Spinal cord (tissue), 10 donors: ENCODE data around the gene BBS7. TPM values are rescaled to one million over a fixed set of nuclear protein-coding genes. Genes with fewer than 3 reads are reported as not detected.

Experiments used
- DNase-seq, 6 donors: peaks; one replicate each; pipeline versions ENCODE4 v3.0.0 to v3.0.0-alpha.2; 2013 to 2015; ENCODE audit warnings: low spot score in 6 of 6, low read depth in 4 of 6
- H3K27ac ChIP-seq: one replicate; pipeline ENCODE4 v1.5.1; 2013; ENCODE audit warnings: low read depth, low read length, control low read depth
- H3K27me3 ChIP-seq: one replicate; pipeline ENCODE4 v1.6.1; 2013; ENCODE audit warnings: low read length; ENCODE audit not compliant: control insufficient read depth, insufficient read depth
- H3K36me3 ChIP-seq: one replicate; pipeline ENCODE4 v1.6.1; 2013; ENCODE audit warnings: low read length; ENCODE audit not compliant: control insufficient read depth, insufficient read depth
- H3K4me1 ChIP-seq: one replicate; pipeline ENCODE4 v1.6.1; 2013; ENCODE audit warnings: low read length; ENCODE audit not compliant: control insufficient read depth, insufficient read depth
- H3K4me3 ChIP-seq: one replicate; pipeline ENCODE4 v1.5.1; 2013; ENCODE audit warnings: low read depth, low read length, control low read depth
- H3K9me3 ChIP-seq: one replicate; pipeline ENCODE4 v1.6.1; 2013; ENCODE audit warnings: low read length; ENCODE audit not compliant: control insufficient read depth, insufficient read depth
- WGBS: methylation state at CpG from one replicate; pipeline ENCODE4 v1.1.5; 2013; ENCODE audit warnings: missing lambda C conversion rate; ENCODE audit not compliant: insufficient coverage; 5-methylcytosine and 5-hydroxymethylcytosine counted together
- polyA plus RNA-seq, 2 donors: library from polyadenylated mRNA; unstranded; fragments of 120-200 nt; gene quantifications; one replicate each; pipeline ENCODE4 v1.2.1, GENCODE V29; 2013; ENCODE audit not compliant: insufficient read length in 2 of 2
- total RNA-seq, 2 donors: library from RNA; depleted of rRNA in 1 of 2; stranded (reverse); fragments of 120-200 nt in 1 of 2; fragments of >200 nt in 1 of 2; gene quantifications; one replicate each; pipeline versions ENCODE4 v1.2.3 to v1.2.4, GENCODE V29; 2013 to 2014
- donor health status: healthy.

Gene BBS7
- total and polyA plus RNA-seq, 4 donors = 24.9 to 48.0 (median 31.5) TPM

DNA sequence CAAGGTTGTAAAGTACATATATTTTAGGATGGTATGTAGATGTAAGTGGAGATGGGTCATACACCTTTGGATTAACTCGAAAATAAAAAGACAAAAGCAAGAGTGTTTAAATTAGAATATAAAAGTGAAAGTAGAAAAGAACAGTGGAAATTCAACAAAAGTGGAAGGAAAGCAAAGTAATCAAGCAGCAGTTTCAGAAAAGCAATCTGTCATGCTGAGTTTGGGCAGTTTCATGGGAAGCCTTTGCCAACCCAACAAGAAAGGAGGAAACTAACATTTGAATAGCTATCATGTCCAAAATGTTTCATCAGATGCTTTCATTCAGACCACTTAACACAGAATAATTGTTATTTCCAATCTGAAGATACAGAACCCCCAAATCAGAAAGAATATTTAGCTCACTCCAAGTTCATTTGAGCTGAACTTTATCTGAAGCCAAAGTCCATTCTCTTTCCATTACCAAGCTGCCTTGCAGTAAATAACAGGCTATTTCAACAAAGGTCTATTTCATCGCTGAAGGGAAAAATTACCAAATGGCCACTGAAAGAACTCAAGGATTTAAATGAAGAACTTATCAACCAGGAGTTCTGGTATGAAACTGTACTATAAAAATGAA lies 71.0 kb downstream of the BBS7 start:
- Histone ChIP-seq H3K4me1 (no peaks in the 10 kb centered on the region), H3K9me3 (no peaks in the 10 kb centered on the region), H3K4me3 (no peak overlapping the region), H3K27me3 (peaks cover 2% of the 10 kb centered on the region), H3K27ac (no peak overlapping the region), H3K36me3 (peaks cover 4% of the 10 kb centered on the region)
- no peak for DNase-seq
- WGBS = 100% methylated on average over 1 of the region's 2 CpGs

DNA sequence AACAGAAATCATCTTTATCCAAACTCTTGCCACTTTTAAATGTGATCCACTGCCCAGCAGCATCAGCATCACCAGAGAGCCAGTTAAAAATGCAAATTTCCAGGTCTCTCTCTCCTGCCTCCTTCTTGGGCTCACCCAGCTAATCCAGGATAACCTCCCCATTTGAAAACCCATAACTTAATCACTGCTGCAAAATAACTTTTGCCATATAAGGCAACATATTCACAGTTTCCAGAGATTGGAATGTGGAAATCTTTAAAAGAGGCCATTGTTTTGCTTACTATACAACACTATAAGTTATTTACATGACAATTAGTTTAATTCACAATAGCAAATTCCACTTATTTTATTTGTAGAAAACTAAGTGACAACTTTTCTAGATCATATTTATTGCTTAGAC lies 74.0 kb downstream of the BBS7 start:
- Histone ChIP-seq H3K36me3 (no peaks in the 10 kb centered on the region), H3K4me3 (no peak overlapping the region), H3K27me3 (peaks cover 4% of the 10 kb centered on the region), H3K4me1 (no peaks in the 10 kb centered on the region), H3K9me3 (no peaks in the 10 kb centered on the region), H3K27ac (no peak overlapping the region)
- DNase-seq = no peak

- H3K36me3 ChIP-seq = no peaks in the 10 kb centered on the region
These were observed 75.6 kb downstream of the BBS7 start for GRCh38 chr4:121794505-121795188.

GRCh38 chr4:121792966-121793365 lies 77.3 kb downstream of the BBS7 start:
- no peak for DNase-seq
- Histone ChIP-seq H3K4me1 (no peaks in the 10 kb centered on the region), H3K27me3 (peaks cover 4% of the 10 kb centered on the region), H3K27ac (no peak overlapping the region), H3K9me3 (no peaks in the 10 kb centered on the region), H3K4me3 (no peak overlapping the region), H3K36me3 (no peaks in the 10 kb centered on the region)
- WGBS = 80% methylated on average over 1 of the region's 2 CpGs

More at GRCh38 chr4:121794505-121795188, 75.6 kb downstream of the BBS7 start:
- no peak for DNase-seq
- H3K4me1 ChIP-seq = no peaks in the 10 kb centered on the region
- H3K9me3 ChIP-seq = no peaks in the 10 kb centered on the region
- H3K27me3 ChIP-seq = peaks cover 4% of the 10 kb centered on the region
- WGBS = 60% methylated on average over 2 of the region's 5 CpGs
- H3K4me3 ChIP-seq = no peak overlapping the region
- no peak overlapping the region for H3K27ac ChIP-seq

DNA sequence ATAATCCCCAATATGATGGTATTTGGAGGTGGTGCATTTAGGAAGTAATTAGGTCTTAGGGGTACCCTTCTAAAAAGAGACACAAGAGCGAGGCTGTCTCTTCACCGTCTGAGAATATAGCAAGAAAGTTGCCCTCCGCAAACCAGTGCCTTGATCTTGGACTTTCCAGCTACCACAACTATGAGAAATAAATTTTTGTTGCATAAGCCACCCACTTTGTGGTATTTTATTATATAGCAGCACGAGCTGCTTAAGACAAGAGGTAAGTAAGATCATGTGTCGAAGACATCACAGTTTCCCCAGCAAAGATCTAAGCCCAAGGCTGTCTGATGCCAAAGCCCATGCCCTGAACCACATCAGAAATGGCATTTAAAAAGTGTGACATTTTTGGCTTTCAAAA lies 78.8 kb downstream of the BBS7 start:
- no peak overlapping the region for H3K4me3 ChIP-seq
- H3K9me3 ChIP-seq = no peaks in the 10 kb centered on the region
- no peaks in the 10 kb centered on the region for H3K36me3 ChIP-seq
- 100% methylated on average over 1 of the region's 5 CpGs for WGBS
- H3K4me1 ChIP-seq = no peaks in the 10 kb centered on the region
- no peak overlapping the region for H3K27ac ChIP-seq
- no peak for DNase-seq
- H3K27me3 ChIP-seq = peaks cover 4% of the 10 kb centered on the region

DNA sequence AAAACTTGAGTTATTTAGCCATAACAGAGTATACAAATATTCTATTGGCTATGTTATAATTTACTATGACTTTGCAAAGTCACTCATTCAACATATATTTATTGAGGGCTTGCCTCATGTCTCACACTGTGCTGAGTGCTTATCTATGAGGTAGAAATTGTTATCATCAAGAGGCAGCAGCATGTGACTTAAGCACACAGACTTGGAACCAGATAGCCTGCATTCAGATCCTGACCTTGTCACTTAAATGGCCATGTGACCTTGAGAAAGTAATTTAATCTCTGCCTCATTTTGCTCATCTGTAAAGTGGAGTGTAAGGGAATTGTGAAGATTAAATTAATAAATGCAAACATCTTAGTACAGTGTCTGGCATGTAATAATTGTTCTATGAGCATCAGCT lies 79.3 kb downstream of the BBS7 start:
- Histone ChIP-seq H3K4me3 (no peak overlapping the region), H3K27me3 (peaks cover 4% of the 10 kb centered on the region), H3K36me3 (no peaks in the 10 kb centered on the region), H3K9me3 (no peaks in the 10 kb centered on the region), H3K27ac (no peak overlapping the region), H3K4me1 (no peaks in the 10 kb centered on the region)
- DNase-seq = no peak

DNA sequence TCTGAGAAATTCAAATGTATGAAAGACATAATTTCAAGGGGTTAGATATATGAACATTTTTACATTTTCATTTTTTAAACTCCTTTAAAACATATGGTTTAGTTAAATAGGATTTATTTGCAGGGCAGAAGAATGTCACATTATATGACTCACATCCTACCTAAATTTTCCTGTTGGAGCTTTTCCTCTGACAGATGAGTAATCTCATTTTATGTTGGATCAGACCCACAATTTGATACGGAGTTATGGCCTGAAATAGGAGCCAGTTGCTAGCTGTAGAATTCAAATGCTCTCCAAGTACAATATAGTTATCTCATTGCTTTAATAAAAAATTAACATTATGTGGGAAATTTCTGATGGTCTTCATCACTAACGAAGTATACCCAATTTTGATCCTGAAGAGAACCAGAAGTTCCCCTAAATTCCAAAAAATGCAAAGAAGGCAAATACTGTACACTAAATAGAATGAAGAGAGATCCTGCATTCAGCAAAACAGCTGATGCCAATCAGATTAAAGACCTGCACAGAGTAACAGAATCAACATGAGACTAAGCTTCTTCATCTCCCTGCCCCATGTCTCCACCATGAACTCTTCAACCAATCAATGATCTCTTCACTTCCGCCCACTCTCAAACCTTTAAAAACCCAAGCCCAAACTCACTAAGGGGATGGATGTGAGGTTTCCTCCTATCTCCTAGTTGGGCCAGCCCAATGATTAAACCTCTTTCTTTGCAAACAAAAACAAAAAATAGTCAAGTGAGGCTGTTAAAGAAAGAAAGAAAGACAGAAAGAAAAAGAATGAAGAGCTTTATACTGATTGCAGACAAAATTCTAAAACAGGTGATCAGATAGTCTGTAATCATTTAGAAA lies 80.1 kb downstream of the BBS7 start:
- no peaks in the 10 kb centered on the region for H3K36me3 ChIP-seq

GRCh38 chr4:121789455-121789854 lies 80.8 kb downstream of the BBS7 start:
- whole genome bisulfite sequencing = no CpG with 5 or more reads among the region's 1 CpG
- H3K9me3 ChIP-seq = no peaks in the 10 kb centered on the region
- H3K36me3 ChIP-seq = no peaks in the 10 kb centered on the region
- peaks cover 2% of the 10 kb centered on the region for H3K27me3 ChIP-seq
- H3K4me1 ChIP-seq = no peaks in the 10 kb centered on the region
- H3K27ac ChIP-seq = no peak overlapping the region
- no peak for DNase-seq
- no peak overlapping the region for H3K4me3 ChIP-seq

More for the DNA sequence above, 80.1 kb downstream of the BBS7 start:
- no peak overlapping the region for H3K27ac ChIP-seq
- H3K4me1 ChIP-seq = no peaks in the 10 kb centered on the region
- no peak overlapping the region for H3K4me3 ChIP-seq
- WGBS = no CpG with 5 or more reads among the region's 3 CpGs
- H3K9me3 ChIP-seq = no peaks in the 10 kb centered on the region
- peaks cover 4% of the 10 kb centered on the region for H3K27me3 ChIP-seq
- no peak for DNase-seq

GRCh38 chr4:121788896-121789295 lies 81.4 kb downstream of the BBS7 start:
- H3K4me3 ChIP-seq = no peak overlapping the region
- H3K9me3 ChIP-seq = no peaks in the 10 kb centered on the region
- H3K27me3 ChIP-seq = peaks cover 2% of the 10 kb centered on the region
- no peak for DNase-seq
- no CpG with 5 or more reads among the region's 2 CpGs for WGBS
- H3K4me1 ChIP-seq = no peaks in the 10 kb centered on the region
- no peak overlapping the region for H3K27ac ChIP-seq
- H3K36me3 ChIP-seq = no peaks in the 10 kb centered on the region
